ENCODE results near the gene DYNC1H1. TPM values are rescaled to one million over a fixed set of nuclear protein-coding genes. Genes with fewer than 3 reads are reported as not detected.
A peak's percentile ranks its signal among the peaks of the same experiment; 100 is the strongest.

Gene DYNC1H1
- total RNA-seq, result 100 to 1,000 TPM; 198 to 211 (median 204) TPM

DNA sequence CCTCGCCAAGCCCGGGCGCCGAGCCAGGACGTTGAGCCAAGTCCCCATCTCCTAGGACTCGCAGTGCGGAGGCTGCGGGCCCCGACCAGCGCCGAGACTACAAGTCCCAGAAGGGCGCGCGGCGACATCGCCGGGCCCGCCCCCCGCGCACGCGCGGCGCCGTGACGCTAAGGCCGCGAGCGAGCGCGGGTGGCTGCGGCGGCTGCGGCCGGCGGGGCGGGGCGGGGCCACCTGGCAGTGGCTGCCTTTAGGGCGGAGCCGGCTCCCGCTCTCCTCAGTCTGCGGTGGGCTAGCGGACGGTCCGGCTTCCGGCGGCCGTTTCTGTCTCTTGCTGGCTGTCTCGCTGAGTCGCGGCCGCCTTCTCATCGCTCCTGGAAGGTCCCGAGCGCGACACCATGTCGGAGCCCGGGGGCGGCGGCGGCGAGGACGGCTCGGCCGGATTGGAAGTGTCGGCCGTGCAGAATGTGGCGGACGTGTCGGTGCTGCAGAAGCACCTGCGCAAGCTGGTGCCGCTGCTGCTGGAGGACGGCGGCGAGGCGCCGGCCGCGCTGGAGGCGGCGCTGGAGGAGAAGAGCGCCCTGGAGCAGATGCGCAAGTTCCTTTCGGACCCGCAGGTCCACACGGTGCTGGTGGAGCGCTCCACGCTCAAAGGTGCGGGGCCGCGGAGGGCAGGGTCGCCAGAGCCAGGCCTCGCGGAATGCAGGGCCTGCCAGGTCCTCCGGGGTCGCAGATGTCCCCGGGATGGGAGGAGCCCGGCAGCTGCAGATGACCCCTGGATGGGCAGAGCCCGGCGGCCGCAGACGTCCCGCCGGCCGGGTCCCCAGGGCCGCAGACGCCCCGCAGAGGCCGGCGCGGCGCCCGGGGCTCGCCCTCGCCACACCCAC is at the start of gene DYNC1H1:
DYNC1H1 (plus strand) TSS at position 277 of the 884 bp plus-strand sequence; CDS start at position 396, 119 bp downstream.
- ATAC-seq (peak; percentile 87 to 89), DNase-seq (peak; percentile 83)
- H3K4me3 Mint-ChIP-seq, result peak within 1 kb of the TSS; percentile 93
- no peaks in the 10 kb centered on the region for H3K27me3 Mint-ChIP-seq (ENCODE audit: low read depth)
- H3K9me3 Mint-ChIP-seq, result no peaks in the 10 kb centered on the region
- H3K4me1 Mint-ChIP-seq (ENCODE audit: low read depth), result peaks cover 35% of the 10 kb centered on the region
- H3K36me3 Mint-ChIP-seq (ENCODE audit: insufficient read depth), result peaks cover 6% of the 10 kb centered on the region

DNA sequence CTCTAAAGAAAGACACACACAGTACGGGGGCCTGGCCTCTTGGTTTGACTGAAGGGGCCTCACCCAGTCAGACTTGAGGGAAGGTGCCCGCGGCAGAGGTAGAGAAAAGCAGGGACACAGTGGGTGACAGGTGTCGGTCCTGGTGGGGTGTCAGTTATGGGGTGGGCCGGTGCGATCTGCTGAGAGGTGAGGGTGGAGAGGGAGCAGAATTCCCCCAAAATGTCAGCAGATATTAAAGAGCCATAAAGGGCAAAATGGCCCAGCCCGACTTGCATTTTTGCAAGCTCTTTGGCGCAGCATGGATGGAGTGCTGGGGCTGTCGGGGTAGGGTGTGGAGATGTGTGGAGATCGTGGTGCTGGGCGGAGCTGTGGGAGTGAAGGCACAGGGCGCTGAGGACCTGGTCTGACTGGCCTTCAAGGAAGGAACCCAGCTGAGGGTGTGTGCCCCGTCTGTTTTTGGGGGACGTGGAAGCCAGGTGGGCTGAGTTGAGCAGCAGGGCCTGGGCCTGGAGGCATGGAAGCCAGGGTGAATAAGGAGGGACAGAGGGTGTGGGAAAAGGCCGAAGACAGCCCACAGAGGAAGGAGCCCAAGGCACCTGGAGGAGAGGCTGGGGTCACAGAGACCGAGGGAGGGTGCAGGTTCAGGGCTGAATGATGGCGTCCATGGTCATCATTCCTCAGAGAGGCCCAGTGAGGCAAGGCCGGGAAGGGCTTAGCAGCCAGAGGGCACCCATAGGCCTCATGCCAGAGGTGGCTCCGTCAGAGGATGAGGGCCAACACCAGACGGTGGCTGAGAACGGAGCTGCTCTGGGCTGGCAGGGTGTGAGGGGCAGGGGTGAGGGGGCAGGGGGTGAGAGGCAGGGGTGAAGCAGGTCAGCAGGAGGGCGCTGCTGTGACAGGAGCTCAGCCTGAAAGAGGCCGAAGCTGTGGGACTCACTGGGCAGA is 48.2 kb upstream of the DYNC1H1 start:
- H3K36me3 Mint-ChIP-seq (ENCODE audit: insufficient read depth), result peaks cover 25% of the 10 kb centered on the region
- H3K4me1 Mint-ChIP-seq (ENCODE audit: low read depth), result no peaks in the 10 kb centered on the region
- H3K27me3 Mint-ChIP-seq (ENCODE audit: low read depth), result no peaks in the 10 kb centered on the region
- H3K9me3 Mint-ChIP-seq, result no peaks in the 10 kb centered on the region
- ATAC-seq, result no peak
- DNase-seq, result no peak
- H3K4me3 Mint-ChIP-seq, result no peak overlapping the region

DNA sequence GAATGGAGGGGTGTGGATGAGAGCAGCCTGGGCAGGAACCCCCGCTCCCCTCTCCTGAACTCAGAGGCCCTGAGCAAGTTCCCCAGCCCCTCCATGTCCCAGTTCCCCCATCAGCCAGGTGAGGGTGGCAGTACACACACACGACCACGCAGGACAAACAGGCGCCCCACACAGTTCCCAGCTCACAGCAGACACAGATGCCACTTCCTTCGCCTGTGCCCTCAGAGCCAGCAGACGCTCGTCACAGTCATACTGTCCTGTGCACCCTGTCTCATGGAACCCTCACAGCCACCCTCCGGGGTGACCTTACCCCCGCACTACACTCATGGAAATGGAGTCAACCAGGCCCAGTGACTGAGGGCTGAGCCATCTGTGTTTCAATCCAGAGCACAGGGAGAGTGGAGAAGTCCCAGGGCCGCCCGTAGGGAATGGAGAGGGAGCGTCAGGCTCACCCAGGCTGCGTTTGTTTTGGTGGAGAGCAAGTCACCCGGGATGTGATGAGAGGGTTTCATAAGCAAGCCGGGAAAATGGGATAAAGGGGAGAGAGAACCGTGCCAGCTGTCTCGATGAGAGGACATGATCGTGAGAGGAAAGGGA is 47.5 kb upstream of the DYNC1H1 start:
- Mint-ChIP-seq H3K4me3 (no peak overlapping the region), H3K27me3 (ENCODE audit: low read depth) (no peaks in the 10 kb centered on the region), H3K36me3 (ENCODE audit: insufficient read depth) (peaks cover 28% of the 10 kb centered on the region), H3K4me1 (ENCODE audit: low read depth) (no peaks in the 10 kb centered on the region), H3K9me3 (no peaks in the 10 kb centered on the region)
- ATAC-seq (no peak), DNase-seq (no peak)

DNA sequence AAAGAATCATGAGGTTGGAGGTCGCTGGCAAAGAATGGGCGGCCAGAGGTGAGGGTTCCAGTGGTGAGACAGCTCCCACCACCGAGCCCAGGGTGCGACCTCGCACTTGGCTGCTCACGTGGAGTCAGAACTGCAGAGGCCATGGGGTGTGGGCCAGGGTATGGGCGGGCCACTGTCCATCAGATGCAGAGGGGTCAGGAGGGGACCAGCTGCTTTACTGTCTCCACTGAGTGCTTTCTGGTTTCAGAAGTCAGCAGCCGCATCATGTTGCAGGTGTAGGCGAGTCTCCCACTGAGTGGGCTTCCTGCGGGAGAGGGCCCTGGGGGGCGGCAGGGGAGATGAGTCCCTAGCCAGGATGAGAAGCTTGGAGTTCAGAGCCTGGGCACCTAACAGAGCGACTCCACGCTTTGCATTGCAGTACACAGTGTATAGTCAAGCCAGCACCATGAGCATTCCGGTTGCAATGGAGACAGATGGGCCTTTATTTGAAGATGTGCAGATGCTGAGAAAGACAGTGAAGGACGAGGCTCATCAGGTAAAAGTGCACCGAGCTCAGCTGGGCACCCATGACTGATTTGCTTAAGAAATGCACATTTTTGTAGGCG is 46.9 kb upstream of the DYNC1H1 start:
- Mint-ChIP-seq H3K9me3 (no peaks in the 10 kb centered on the region), H3K36me3 (ENCODE audit: insufficient read depth) (peaks cover 24% of the 10 kb centered on the region), H3K4me1 (ENCODE audit: low read depth) (no peaks in the 10 kb centered on the region), H3K4me3 (no peak overlapping the region), H3K27me3 (ENCODE audit: low read depth) (no peaks in the 10 kb centered on the region)
- no peak for ATAC-seq
- DNase-seq, result no peak

DNA sequence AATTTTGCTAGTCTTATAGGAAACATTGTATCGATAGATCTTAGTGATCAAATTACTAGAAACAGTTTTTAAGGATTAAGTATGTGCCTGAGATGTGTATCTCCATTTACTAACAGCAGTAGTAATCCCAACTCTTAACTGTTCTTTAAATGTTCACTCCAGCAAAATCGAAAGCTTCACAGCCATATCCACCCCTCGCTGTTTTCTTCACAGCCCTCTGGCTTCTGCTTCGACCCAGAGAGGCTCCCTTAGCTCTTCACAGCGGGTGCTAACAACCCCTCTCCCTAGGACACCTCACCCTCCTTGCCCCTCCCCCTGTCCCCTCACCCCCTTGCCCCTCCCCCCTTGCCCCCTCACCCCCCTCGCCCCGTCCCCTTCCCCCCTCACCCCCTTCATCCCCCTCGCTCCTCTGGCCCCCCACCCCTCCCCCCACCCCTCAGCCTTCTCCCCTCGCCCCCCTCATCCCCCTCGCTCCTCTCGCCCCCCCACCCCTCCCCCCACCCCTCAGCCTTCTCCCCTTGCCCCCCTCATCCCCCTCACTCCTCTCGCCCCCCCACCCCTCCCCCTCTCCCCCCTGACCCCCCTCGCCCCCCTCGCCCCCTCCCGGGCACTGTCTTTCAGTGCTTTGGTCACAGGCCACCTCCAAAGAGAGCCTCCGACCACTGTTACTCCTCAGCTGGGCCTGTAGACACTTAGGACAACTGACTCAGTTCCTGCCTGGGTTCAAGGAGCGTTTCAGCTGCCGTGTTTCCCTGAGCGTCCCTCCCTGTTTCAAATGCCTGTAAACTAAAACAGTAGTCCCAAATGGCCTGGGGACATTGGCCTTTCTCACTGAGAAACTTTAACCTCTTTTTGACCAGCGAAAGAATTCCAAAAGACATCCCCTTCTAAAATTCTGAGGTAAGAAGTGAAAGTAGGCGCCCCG is 46.0 kb upstream of the DYNC1H1 start:
- DNase-seq (no peak), ATAC-seq (no peak)
- H3K27me3 Mint-ChIP-seq (ENCODE audit: low read depth), result no peaks in the 10 kb centered on the region
- H3K4me1 Mint-ChIP-seq (ENCODE audit: low read depth), result no peaks in the 10 kb centered on the region
- H3K36me3 Mint-ChIP-seq (ENCODE audit: insufficient read depth), result peaks cover 28% of the 10 kb centered on the region
- H3K9me3 Mint-ChIP-seq, result no peaks in the 10 kb centered on the region
- H3K4me3 Mint-ChIP-seq, result no peak overlapping the region

DNA sequence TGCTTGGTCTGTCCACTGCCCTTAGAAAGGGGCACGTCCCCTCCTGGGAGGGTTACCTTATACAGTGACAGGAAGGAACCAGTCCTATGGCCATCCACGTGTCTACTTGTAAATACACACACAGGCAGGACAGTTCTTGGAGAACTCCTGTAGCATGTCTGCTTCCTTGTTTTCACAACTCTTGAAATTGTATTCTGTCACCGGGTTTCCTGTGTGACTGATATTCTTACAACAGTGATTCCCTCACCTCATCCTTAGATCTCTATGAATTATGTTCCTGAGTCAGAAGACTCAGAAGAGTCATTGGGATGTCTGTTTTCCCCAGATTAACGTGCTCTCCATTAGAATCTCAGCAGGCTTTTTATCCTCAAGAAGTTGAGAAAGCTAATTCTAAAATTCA is 44.1 kb upstream of the DYNC1H1 start:
- no peak for DNase-seq
- Mint-ChIP-seq H3K36me3 (ENCODE audit: insufficient read depth) (peaks cover 22% of the 10 kb centered on the region), H3K27me3 (ENCODE audit: low read depth) (no peaks in the 10 kb centered on the region), H3K4me3 (no peak overlapping the region), H3K4me1 (ENCODE audit: low read depth) (no peaks in the 10 kb centered on the region), H3K9me3 (no peaks in the 10 kb centered on the region)
- ATAC-seq, result no peak

DNA sequence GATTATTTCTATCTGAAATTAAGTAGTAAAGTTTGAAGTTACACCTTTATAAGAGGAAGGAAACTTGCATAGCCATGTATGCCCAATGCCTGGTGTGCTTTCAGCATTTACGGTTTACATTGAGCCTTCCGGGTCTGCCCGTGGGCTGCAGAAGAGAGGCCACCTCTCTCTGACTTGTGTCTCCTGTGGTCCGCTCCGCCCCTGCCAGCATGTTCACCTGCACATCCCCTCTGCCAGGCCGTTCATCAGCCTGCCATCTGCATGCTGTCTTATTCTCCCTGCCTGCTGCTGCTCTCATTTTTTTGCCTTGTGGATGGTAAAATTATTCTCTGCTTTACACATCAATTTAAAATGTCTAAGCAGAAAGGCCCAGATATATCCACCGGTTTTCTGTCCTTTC is 41.5 kb upstream of the DYNC1H1 start:
- no peak overlapping the region for H3K4me3 Mint-ChIP-seq
- ATAC-seq (no peak), DNase-seq (no peak)
- H3K9me3 Mint-ChIP-seq, result no peaks in the 10 kb centered on the region
- no peaks in the 10 kb centered on the region for H3K4me1 Mint-ChIP-seq (ENCODE audit: low read depth)
- no peaks in the 10 kb centered on the region for H3K27me3 Mint-ChIP-seq (ENCODE audit: low read depth)
- peaks cover 19% of the 10 kb centered on the region for H3K36me3 Mint-ChIP-seq (ENCODE audit: insufficient read depth)

DNA sequence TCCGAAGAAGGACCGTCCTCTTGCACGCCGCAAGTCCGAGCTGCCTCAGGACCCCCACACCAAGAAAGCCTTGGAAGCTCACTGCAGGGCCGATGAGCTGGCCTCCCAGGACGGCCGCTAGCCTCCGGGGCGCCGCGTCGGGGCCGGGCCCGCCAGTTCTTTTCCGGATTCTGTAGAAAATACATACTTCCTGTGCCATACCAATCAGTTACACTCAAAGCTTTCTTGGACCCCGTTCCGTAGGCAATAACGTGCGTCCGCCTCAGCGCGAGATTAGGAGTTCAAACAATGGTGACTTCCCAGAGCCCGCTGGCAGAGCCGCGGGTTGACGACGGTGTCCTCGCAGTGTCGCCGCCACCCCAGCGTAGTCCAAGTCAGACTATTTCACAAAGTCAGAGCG is 39.2 kb upstream of the DYNC1H1 start:
- no peak for ATAC-seq
- no peak for DNase-seq
- no peak overlapping the region for H3K4me3 Mint-ChIP-seq
- H3K36me3 Mint-ChIP-seq (ENCODE audit: insufficient read depth), result peaks cover 16% of the 10 kb centered on the region
- H3K4me1 Mint-ChIP-seq (ENCODE audit: low read depth), result peaks cover 2% of the 10 kb centered on the region
- H3K27me3 Mint-ChIP-seq (ENCODE audit: low read depth), result no peaks in the 10 kb centered on the region
- H3K9me3 Mint-ChIP-seq, result no peaks in the 10 kb centered on the region

DNA sequence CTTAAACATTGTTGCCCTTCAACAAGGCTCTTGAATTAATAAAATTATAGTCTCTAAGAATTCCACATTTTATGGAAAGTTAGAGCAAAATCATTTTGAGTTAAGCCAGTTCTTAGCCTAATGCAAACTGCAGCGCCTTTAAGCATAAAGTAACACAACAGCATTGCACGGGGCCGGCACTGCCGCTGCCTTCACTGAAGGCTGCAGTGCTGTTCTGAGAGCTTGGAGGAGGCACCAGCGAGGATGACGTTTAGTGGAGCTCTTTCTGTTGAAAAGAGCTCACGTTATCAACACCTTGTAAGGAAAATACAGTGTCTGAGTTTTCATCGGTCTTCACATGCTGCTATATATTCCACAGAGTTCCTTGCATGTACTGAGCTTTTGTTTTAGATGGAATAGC is 38.3 kb upstream of the DYNC1H1 start:
- Mint-ChIP-seq H3K36me3 (ENCODE audit: insufficient read depth) (peaks cover 16% of the 10 kb centered on the region), H3K4me1 (ENCODE audit: low read depth) (peaks cover 2% of the 10 kb centered on the region), H3K9me3 (no peaks in the 10 kb centered on the region), H3K27me3 (ENCODE audit: low read depth) (no peaks in the 10 kb centered on the region), H3K4me3 (no peak overlapping the region)
- DNase-seq (no peak), ATAC-seq (no peak)

DNA sequence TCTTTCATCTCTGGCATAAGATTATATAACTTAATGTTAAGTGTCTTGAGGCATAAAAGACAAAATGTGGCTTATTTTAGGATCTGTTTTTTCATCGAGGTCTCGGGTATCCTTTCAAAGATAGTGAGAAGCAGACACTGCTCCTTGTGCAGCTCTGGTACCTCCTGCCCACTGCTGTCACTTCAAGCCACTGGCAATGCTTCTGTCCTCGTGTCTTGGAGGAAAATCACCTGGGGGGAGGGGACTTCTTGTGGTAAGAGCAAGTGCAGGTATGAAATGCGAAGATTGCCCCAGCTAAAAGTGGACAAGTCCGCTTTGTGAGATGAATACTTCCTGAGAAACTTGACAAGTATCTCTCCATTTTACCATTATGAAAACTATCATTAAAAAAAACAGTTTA is 37.8 kb upstream of the DYNC1H1 start:
- Mint-ChIP-seq H3K4me3 (no peak overlapping the region), H3K9me3 (no peaks in the 10 kb centered on the region), H3K4me1 (ENCODE audit: low read depth) (peaks cover 2% of the 10 kb centered on the region), H3K27me3 (ENCODE audit: low read depth) (no peaks in the 10 kb centered on the region), H3K36me3 (ENCODE audit: insufficient read depth) (peaks cover 14% of the 10 kb centered on the region)
- ATAC-seq (no peak), DNase-seq (no peak)

DNA sequence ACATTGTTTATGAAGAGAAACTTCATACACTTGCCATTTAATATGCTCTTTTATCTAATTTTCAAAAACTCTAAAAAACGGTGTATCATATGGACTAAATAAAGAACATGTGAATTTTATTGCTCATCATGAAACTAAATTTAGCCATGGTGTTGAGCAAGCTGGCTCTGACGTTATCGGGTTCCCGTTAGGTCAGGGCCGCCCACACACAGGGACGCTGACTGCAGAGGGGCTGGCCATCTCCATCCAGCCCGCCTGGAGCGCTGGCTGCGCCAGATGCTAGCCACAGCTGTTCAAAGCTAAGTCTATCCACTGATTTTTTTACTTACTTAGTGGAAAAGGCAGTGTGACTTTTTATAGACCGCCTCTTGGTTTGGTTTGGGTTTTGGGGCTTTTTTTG is 36.5 kb upstream of the DYNC1H1 start:
- no peak for DNase-seq
- Mint-ChIP-seq H3K4me1 (ENCODE audit: low read depth) (peaks cover 2% of the 10 kb centered on the region), H3K27me3 (ENCODE audit: low read depth) (no peaks in the 10 kb centered on the region), H3K4me3 (no peak overlapping the region), H3K9me3 (no peaks in the 10 kb centered on the region), H3K36me3 (ENCODE audit: insufficient read depth) (peaks cover 11% of the 10 kb centered on the region)
- peak; percentile 14 to 25 for ATAC-seq

DNA sequence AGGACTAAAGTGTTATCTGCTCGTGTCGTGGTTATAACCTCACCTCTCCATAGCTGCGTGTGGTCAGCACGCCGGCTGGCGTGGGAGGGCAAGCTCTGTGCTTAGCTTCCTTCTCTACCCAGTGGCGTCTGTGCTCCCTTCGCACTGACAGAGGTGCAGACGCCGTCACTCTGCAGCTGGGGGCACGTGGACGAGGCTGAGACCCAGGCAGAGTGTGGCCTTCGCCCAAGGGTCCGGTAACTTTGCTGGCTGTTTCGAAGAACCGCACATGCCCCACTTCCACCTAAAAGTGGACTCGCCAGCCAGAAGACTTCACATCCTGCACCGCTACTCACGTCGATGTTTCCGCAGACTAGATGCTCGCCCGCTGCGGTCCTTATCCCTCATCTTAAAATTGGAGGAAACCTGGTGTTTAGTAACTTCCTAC is 35.9 kb upstream of the DYNC1H1 start:
- ATAC-seq (no peak), DNase-seq (no peak)
- Mint-ChIP-seq H3K4me1 (ENCODE audit: low read depth) (peaks cover 2% of the 10 kb centered on the region), H3K36me3 (ENCODE audit: insufficient read depth) (peaks cover 8% of the 10 kb centered on the region), H3K9me3 (no peaks in the 10 kb centered on the region), H3K27me3 (ENCODE audit: low read depth) (no peaks in the 10 kb centered on the region), H3K4me3 (no peak overlapping the region)

DNA sequence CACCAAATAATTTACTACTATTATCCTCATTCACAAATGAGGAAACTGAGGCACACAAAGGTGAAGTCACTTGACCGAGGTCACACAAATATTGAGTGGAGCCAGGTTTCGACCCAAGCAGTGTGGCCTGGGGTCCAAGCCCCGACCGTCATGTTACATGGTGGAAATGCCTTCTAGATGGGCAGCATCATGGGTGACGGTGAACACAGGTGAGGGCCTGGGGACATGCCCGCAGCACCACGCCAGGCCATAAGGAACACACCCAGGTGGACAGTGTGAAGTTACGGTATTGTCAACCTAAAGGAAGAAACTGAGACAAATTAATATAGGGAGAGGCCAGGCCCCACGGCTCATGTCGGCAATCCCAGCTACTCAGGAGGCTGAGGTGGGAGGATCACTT is 35.3 kb upstream of the DYNC1H1 start:
- no peak for ATAC-seq
- peaks cover 8% of the 10 kb centered on the region for H3K36me3 Mint-ChIP-seq (ENCODE audit: insufficient read depth)
- H3K27me3 Mint-ChIP-seq (ENCODE audit: low read depth), result no peaks in the 10 kb centered on the region
- DNase-seq, result no peak
- H3K4me3 Mint-ChIP-seq, result no peak overlapping the region
- H3K9me3 Mint-ChIP-seq, result no peaks in the 10 kb centered on the region
- H3K4me1 Mint-ChIP-seq (ENCODE audit: low read depth), result peaks cover 2% of the 10 kb centered on the region

Measured in activated T-cell treated with anti-CD3 and anti-CD28 coated beads, Interleukin-2, amount 50 U/mL, for 4 hours (primary cell).